OCI-LY7 (cell line): Measurements from ENCODE around the gene AUTS2. TPM values are rescaled to one million over a fixed set of nuclear protein-coding genes. Genes with fewer than 3 reads are reported as not detected.

Source experiments
- BruUV-seq: library from RNA; stranded (reverse); fragments of 400-500 nt; replicated peaks from 2 replicates; lab custom pipeline; 2021; lab: Mats Ljungman, UMichigan
- CTCF ChIA-PET: fragments of 300-600 bp; sonication (Branson Sonifier 250); formaldehyde crosslinking; loops from one replicate; lab custom pipeline; 2022; ENCODE audit warnings: antibody characterized with exemption; ENCODE audit not compliant: unreplicated experiment; lab: Charles Lee
- POLR2A ChIA-PET: fragments of 300-600 bp; sonication (Branson Sonifier 250); formaldehyde crosslinking; loops from one replicate; lab custom pipeline; 2022; ENCODE audit warnings: antibody characterized with exemption; lab: Charles Lee
- DNase-seq: peaks from one replicate; pipeline ENCODE4 v3.0.0-alpha.2; 2015; ENCODE audit warnings: low spot score
- H2AFZ ChIP-seq: fragments of 200-600 bp; sonication (generic), shearing (Covaris generic); 2 replicates; pipeline ENCODE4 v1.6.1; 2014; ENCODE audit warnings: mild to moderate bottlenecking, antibody characterized with exemption, low read length, moderate library complexity
- H3K27ac ChIP-seq: fragments of 200-600 bp; sonication (generic); 2 replicates; pipeline ENCODE4 v1.5.1; 2014; ENCODE audit warnings: mixed run types, low read depth, mild to moderate bottlenecking, moderate library complexity, low read length, inconsistent platforms; ENCODE audit not compliant: poor library complexity, severe bottlenecking
- H3K36me3 ChIP-seq: fragments of 200-600 bp; sonication (generic); 2 replicates; pipeline ENCODE4 v1.6.1; 2014; ENCODE audit warnings: mild to moderate bottlenecking, antibody characterized with exemption, low read length, moderate library complexity, mixed read lengths; ENCODE audit not compliant: insufficient read depth
- H3K4me1 ChIP-seq: fragments of 200-600 bp; sonication (generic); 2 replicates; pipeline ENCODE4 v1.5.1; 2014; ENCODE audit warnings: mild to moderate bottlenecking, low read length; ENCODE audit not compliant: insufficient read depth, poor library complexity, severe bottlenecking
- H3K4me2 ChIP-seq: fragments of 200-600 bp; sonication (generic); 2 replicates; pipeline ENCODE4 v1.6.1; 2014; ENCODE audit warnings: mild to moderate bottlenecking, low read length
- H3K4me3 ChIP-seq: fragments of 200-600 bp; sonication (generic); 2 replicates; pipeline ENCODE4 v1.5.1; 2014; ENCODE audit warnings: mild to moderate bottlenecking, low read depth, low read length; ENCODE audit not compliant: poor library complexity, severe bottlenecking
- H3K79me2 ChIP-seq: fragments of 200-600 bp; sonication (generic); 2 replicates; pipeline ENCODE4 v1.6.1; 2016; ENCODE audit warnings: low read depth, mild to moderate bottlenecking, low read length, moderate library complexity, mixed read lengths; ENCODE audit not compliant: insufficient read depth
- H3K9me2 ChIP-seq: fragments of 200-600 bp; sonication (generic); 2 replicates; pipeline ENCODE4 v1.6.1; 2016; ENCODE audit warnings: mild to moderate bottlenecking, low read length, mixed read lengths; ENCODE audit not compliant: insufficient read depth
- H3K9me3 ChIP-seq: fragments of 200-600 bp; sonication (generic); 2 replicates; pipeline ENCODE4 v1.6.1; 2014; ENCODE audit warnings: mild to moderate bottlenecking, mixed run types, low read length, mixed read lengths
- H4K20me1 ChIP-seq: fragments of 200-600 bp; sonication (generic); 2 replicates; pipeline ENCODE4 v1.6.1; 2014; ENCODE audit warnings: mild to moderate bottlenecking, antibody characterized with exemption, low read length, moderate library complexity, mixed read lengths; ENCODE audit not compliant: insufficient read depth
- CTCF ChIP-seq: fragments of 200-600 bp; sonication (generic); conservative IDR thresholded peaks from 2 replicates; pipeline ENCODE4 v1.5.1; 2014; ENCODE audit warnings: mild to moderate bottlenecking, antibody characterized with exemption, low read length, moderate library complexity, mixed read lengths
- EZH2phosphoT487 ChIP-seq: fragments of 200-600 bp; sonication (generic); IDR thresholded peaks from 2 replicates; pipeline ENCODE4 v1.6.1; 2018; ENCODE audit warnings: low read depth, borderline replicate concordance, mild to moderate bottlenecking, mixed run types, antibody characterized with exemption, low read length, moderate library complexity, mixed read lengths
- intact Hi-C: fragments of 100-400 bp; cut with micrococcal nuclease; formaldehyde crosslinking; loops from one replicate; pipeline ENCODE4 v1.10.0; 2022; ENCODE audit not compliant: unreplicated experiment
- total RNA-seq, 2 experiments: library from RNA; depleted of rRNA in 1 of 2; stranded (reverse); fragments of >200 nt in 1 of 2; shearing (Covaris generic) in 1 of 2; gene quantifications; 2 replicates each; pipeline ENCODE4 v1.2.3, GENCODE V29; 2014 to 2022

Gene AUTS2
- total RNA-seq, 2 experiments from 2014 or later = 37.9 to 78.5 TPM

- H2AFZ ChIP-seq = no peak overlapping the region; the same call in 1 of the 2 replicates
- POLR2A ChIA-PET = interaction anchor here (0.6 to 1.3 kb wide), 7 partner anchors 21 to 225 kb away, joined by 3 to 5 read pairs (median 3); no protein-coding TSS in a partner anchor
- CTCF ChIA-PET = interaction anchor here (0.9 kb wide), 1 partner anchor 20 kb away, joined by 3 read pairs; no protein-coding TSS in a partner anchor
- peak overlapping the region; percentile 33 for H3K4me3 ChIP-seq
- H3K79me2 ChIP-seq = peaks cover 53% of the 10 kb centered on the region
- H3K4me2 ChIP-seq = peak overlapping the region; percentile 68
- H3K36me3 ChIP-seq = no peaks in the 10 kb centered on the region
- BruUV-seq = no TSS peak
- H3K27ac ChIP-seq = peak overlapping the region; percentile 73
- H3K4me1 ChIP-seq = peaks cover 84% of the 10 kb centered on the region
- H4K20me1 ChIP-seq = 0 out of 2 replicates have a peak, but pooled peaks cover 2% of the 10 kb centered on the region
- DNase-seq = peak; percentile 76
- no peaks in the 10 kb centered on the region for H3K9me3 ChIP-seq
- H3K9me2 ChIP-seq = no peaks in the 10 kb centered on the region
- TF ChIP-seq CTCF (no peak), EZH2phosphoT487 (no peak)
- intact Hi-C loops = loop anchor here (1.0 kb wide), 1 partner anchor 19 kb away; no protein-coding TSS in a partner anchor
These were observed 205.6 kb downstream of the AUTS2 start for GRCh38 chr7:69803699-69804516.

DNA sequence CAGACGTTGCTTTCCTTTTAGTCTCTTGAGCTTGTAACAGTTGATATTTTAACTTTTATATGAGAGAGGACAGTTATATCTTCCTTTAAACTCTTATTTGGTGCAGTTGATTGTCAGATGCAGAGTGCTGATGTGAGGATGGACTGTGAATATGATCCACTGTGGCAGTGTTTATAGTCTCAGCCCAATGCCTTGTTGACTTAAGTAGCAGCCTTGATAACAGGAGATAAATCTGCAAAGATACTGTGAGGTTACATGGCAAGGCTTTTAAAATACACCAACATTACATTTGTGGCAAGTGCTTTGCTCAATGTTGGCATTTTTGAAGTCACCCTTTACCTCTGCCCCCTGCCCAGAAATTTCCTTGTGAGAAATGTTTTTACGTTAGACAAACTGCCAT lies 206.7 kb downstream of the AUTS2 start:
- Histone ChIP-seq H3K27ac (peak overlapping the region; percentile 73), H3K9me3 (no peaks in the 10 kb centered on the region), H3K4me1 (peaks cover 73% of the 10 kb centered on the region), H3K79me2 (peaks cover 53% of the 10 kb centered on the region), H4K20me1 (no peaks in the 10 kb centered on the region), H2AFZ (no peak overlapping the region), H3K4me3 (peak overlapping the region; percentile 33), H3K4me2 (peak overlapping the region; percentile 68), H3K36me3 (no peaks in the 10 kb centered on the region), H3K9me2 (no peaks in the 10 kb centered on the region)
- intact Hi-C loops = loop anchor here (1.0 kb wide), 1 partner anchor 18 kb away; no protein-coding TSS in a partner anchor
- TF ChIP-seq CTCF (no peak), EZH2phosphoT487 (no peak)
- CTCF ChIA-PET = no interaction called here
- POLR2A ChIA-PET = interaction anchor here (0.6 to 1.2 kb wide), 3 partner anchors 20 to 26 kb away, joined by 3 to 4 read pairs (median 3); no protein-coding TSS in a partner anchor
- no TSS peak for BruUV-seq
- no peak for DNase-seq
